Bronchial epithelial cell (primary cell): ENCODE data around the gene TBC1D3B. TPM values are rescaled to one million over a fixed set of nuclear protein-coding genes. Genes with fewer than 3 reads are reported as not detected.
"Not testable (repeated sequence)": the region's sequence is repeated elsewhere in the genome, so short reads cannot be mapped to it uniquely, and the experiment has no call there.

Experiments used
- DNase-seq: peaks from one replicate; pipeline ENCODE4 v3.0.0-alpha.2; 2010; ENCODE audit warnings: low read depth
- FAIRE-seq: peaks from 2 replicates; lab custom pipeline; 2011; peaks lifted over from hg19 to GRCh38; lab: Jason Lieb, UNC
- H3K27me3 ChIP-seq: 2 replicates; pipeline ENCODE4 v1.5.1; 2011; ENCODE audit warnings: low read length; ENCODE audit not compliant: control insufficient read depth, insufficient read depth
- H3K36me3 ChIP-seq: 2 replicates; pipeline ENCODE4 v1.5.1; 2011; ENCODE audit warnings: low read length; ENCODE audit not compliant: control insufficient read depth, insufficient read depth
- H3K4me3 ChIP-seq: 2 replicates; pipeline ENCODE4 v1.5.1; 2011; ENCODE audit warnings: mild to moderate bottlenecking, low read depth, low read length, control low read depth
- CTCF ChIP-seq: IDR thresholded peaks from 2 replicates; pipeline ENCODE4 v1.5.1; 2011; ENCODE audit warnings: mild to moderate bottlenecking, moderate library complexity, low read length, control low read depth, inconsistent platforms; ENCODE audit not compliant: insufficient read depth, severe bottlenecking
- total RNA-seq: library from RNA; depleted of rRNA; stranded (reverse); fragments of >200 nt; gene quantifications from 2 replicates; pipeline ENCODE4 v1.2.1, GENCODE V29; 2014

TBC1D3B gene
- total RNA-seq, 1 donor from 2014 or later: 0.79 TPM

DNA sequence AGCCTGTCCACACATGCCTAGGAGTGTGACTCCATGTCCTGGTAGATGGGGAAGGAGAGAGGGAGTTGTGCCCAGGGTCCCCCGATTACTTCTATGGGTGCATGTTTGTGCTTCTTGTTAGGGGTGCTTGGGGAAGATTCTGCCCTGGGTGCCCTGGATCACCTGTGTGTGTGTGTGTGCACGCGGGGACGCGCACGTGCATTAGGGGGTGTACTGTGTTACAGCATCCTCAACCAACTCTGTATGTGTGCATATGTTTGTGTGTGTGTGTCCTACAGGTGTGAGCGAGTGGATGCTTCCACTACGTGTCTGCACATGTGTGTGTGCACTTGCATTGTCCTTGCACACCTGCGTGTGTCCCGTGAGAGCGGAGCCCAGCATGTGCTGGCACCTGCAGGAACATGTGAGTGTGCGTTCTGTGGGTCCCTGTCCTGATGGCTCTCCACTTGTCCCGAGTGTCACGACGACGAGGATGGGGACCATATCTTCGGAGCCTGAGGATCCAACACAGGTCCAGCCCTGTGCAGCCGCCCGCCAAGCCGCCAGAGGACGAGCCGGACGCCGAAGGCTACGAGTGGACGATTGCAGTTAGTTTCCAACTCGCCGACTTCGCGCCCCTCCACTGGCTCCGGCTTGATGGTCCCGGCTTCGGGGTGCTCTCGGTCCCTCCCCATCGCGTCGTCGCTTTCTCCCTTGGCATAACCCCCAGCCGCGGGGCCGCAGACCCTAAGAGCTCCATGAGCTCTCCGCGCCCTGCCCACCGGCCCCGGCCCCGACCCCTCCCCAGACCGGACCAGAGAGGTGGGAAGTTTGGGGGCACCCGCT lies 6.0 kb upstream of the TBC1D3B start:
- Histone ChIP-seq H3K36me3 (no peaks in the 10 kb centered on the region), H3K27me3 (peaks cover 3% of the 10 kb centered on the region), H3K4me3 (peak overlapping the region; percentile 37)
- FAIRE-seq (no peak), DNase-seq (no peak)
- TF ChIP-seq CTCF: no peak

GRCh38 chr17:36181446-36182175 lies 5.2 kb upstream of the TBC1D3B start:
- H3K36me3 ChIP-seq, DNase-seq, H3K27me3 ChIP-seq, FAIRE-seq, H3K4me3 ChIP-seq: not testable (repeated sequence)

DNA sequence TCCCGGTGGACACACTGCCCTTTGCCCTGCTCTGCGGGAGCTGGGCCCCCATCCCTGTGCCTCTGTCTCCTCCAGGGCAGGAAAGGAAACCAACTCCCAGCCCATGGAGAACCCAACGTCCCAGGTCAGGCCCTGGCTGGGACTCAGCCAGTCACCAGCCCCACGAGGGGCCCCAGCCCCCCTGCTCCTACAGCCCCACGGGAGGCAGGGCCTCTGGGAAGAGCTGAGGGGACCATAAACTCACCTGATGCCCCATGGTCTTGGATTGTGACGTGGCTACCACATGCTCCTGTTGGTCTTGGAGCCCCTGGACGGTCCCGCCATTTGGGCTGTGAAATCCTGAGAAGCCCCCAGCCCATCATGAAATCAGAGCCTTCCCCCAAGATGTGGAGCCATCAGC lies 7.6 kb downstream of the TBC1D3B start:
- H3K36me3 ChIP-seq, DNase-seq, FAIRE-seq, H3K27me3 ChIP-seq, H3K4me3 ChIP-seq: not testable (repeated sequence)

DNA sequence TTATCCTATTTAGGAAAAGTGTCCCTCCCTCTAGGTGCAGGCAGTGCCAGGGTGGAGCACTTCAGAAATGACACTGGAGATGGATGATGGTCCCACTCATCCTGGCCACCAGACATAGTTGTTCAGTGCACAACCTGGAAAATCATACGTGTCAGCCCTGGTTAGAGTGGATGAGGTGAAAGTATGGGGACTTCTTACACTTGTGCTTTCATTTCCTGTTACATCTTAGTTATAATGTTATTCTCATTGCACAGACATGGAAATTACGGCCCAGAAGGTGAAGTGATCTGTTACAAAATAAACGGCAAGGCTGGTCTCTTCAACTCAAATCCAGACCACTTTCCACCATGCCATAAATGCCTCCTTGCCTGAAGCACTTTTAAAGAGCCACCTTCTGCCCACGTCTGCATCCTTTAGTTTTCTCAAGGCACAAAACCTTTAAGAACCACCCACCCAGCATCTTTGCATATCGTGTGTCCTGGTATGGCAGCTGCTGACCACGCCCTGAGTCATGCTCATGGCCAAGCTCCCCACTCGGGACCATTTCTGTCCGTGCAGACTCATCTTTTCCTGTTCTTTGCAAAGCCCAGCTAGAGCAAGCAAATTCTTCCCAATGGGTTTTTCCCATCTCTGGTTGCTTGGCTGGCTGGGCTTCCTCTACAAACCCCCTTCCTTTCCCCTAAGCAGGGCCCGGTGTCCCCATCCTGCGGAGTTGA lies 22.4 kb downstream of the TBC1D3B start:
- FAIRE-seq: no peak

DNA sequence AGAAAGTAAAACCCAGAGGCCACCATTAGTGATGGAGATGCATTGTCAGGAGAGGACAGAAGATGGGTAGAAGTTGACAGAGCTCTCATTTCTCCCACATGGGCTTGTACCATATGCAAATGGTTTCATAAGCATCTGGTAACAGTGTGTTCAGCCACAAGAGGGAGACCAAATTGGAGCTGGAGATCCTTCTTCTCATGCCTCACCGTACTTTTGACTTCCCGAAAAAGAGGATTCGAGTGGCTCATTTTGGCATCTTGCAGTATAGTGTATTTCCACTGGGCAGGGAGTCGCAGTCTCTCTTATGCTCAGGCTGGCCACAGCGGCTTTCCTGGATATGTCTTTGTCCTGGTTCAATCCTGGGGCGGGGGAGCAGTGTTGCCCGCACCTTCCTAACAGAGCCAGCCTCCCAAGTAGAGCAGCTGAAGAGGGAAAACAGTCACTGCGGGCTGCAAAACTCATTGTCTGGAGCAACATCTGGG lies 23.8 kb downstream of the TBC1D3B start:
- FAIRE-seq: no peak
- H3K4me3 ChIP-seq: no peak overlapping the region
- no peak for DNase-seq
- H3K27me3 ChIP-seq: peaks cover 3% of the 10 kb centered on the region
- no peak for TF ChIP-seq CTCF
- H3K36me3 ChIP-seq: no peaks in the 10 kb centered on the region

More for the DNA sequence above, 22.4 kb downstream of the TBC1D3B start:
- Histone ChIP-seq H3K4me3 (no peak overlapping the region), H3K36me3 (no peaks in the 10 kb centered on the region), H3K27me3 (peaks cover 3% of the 10 kb centered on the region)
- no peak for DNase-seq
- TF ChIP-seq CTCF: no peak

DNA sequence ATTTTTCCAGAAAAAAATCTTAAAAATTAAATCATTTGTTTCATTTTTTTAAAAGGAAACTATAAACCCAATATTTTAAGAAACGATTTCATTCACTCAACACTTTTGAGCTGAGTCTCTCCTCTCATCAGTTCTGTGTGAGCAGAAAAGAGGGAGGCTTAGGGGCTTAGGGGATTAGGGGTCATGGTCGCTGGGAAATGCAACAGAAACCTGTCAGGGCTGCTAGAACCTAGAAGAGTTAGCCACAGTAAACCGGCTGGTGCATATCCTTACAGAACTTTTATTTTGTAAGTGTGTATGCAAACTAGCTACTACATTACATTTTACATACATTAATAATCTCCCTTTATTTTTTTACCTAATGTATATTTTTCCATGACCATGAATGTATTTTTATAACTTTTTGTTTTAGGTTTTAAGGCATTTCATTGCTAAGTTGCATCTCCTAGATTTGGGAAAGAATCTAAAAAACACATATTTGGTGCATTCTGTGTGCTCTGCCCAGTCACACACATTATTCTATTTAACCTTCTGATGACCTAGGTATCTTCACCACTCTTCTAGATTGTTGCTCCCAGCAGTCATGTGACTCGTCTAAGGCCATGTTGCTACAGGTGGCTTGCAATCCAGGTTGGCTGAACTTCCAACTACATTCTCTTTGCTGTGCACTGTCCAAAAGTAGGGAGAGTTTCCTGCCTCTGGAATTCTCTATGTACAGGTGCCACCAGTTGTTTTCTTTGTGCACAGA lies 24.4 kb downstream of the TBC1D3B start:
- no peak overlapping the region for H3K4me3 ChIP-seq
- FAIRE-seq (no peak), DNase-seq (no peak)
- H3K36me3 ChIP-seq: no peaks in the 10 kb centered on the region
- H3K27me3 ChIP-seq: peaks cover 3% of the 10 kb centered on the region
- no peak for TF ChIP-seq CTCF
